Type B pancreatic cell (in vitro differentiated cells): ENCODE measurements around the gene TRIO. TPM values are rescaled to one million over a fixed set of nuclear protein-coding genes. Genes with fewer than 3 reads are reported as not detected.

ENCODE experiments used
- DNase-seq: peaks from one replicate; pipeline ENCODE4 v3.0.0; 2021; ENCODE audit warnings: mixed read lengths; ENCODE audit not compliant: unreplicated experiment; ENCODE audit errors: extremely low spot score
- H3K27ac Mint-ChIP-seq: 2 replicates; pipeline ENCODE4 v1.8.0; 2021; ENCODE audit warnings: mild to moderate bottlenecking, mixed read lengths
- H3K27me3 Mint-ChIP-seq: 2 replicates; pipeline ENCODE4 v1.8.0; 2021; ENCODE audit warnings: mixed read lengths
- H3K36me3 Mint-ChIP-seq: 2 replicates; pipeline ENCODE4 v1.8.0; 2021; ENCODE audit warnings: mixed read lengths
- H3K4me1 Mint-ChIP-seq: one replicate; pipeline ENCODE4 v1.8.0; 2021; ENCODE audit warnings: mixed read lengths; ENCODE audit not compliant: unreplicated experiment
- H3K4me3 Mint-ChIP-seq: 2 replicates; pipeline ENCODE4 v1.8.0; 2021; ENCODE audit warnings: mild to moderate bottlenecking, mixed read lengths
- H3K9me3 Mint-ChIP-seq: 2 replicates; pipeline ENCODE4 v1.8.0; 2021; ENCODE audit warnings: mixed read lengths
- CTCF ChIP-seq: fragments of 200-600 bp; sonication (generic); conservative IDR thresholded peaks from 2 replicates; pipeline ENCODE4 v1.5.0; 2021; ENCODE audit warnings: antibody characterized with exemption, mild to moderate bottlenecking
- total RNA-seq: library from RNA; stranded (reverse); gene quantifications from 2 replicates; pipeline ENCODE4 v1.2.1, GENCODE V29; 2021; ENCODE audit warnings: low replicate concordance

TRIO gene
- total RNA-seq, 1 donor from 2014 or later: 145 TPM

- no peak for TF ChIP-seq CTCF
- H3K9me3 Mint-ChIP-seq: no peaks in the 10 kb centered on the region
Measured at GRCh38 chr5:14306329-14306815, 163.2 kb downstream of the TRIO start.

GRCh38 chr5:14308384-14309154 is 165.4 kb downstream of the TRIO start:
- Mint-ChIP-seq H3K4me3 (no peak overlapping the region), H3K27ac (no peak overlapping the region), H3K27me3 (no peaks in the 10 kb centered on the region), H3K9me3 (no peaks in the 10 kb centered on the region), H3K4me1 (peaks cover 3% of the 10 kb centered on the region), H3K36me3 (peaks cover 48% of the 10 kb centered on the region)
- no peak for TF ChIP-seq CTCF
- no peak for DNase-seq

More at GRCh38 chr5:14306329-14306815, 163.2 kb downstream of the TRIO start:
- peaks cover 3% of the 10 kb centered on the region for H3K4me1 Mint-ChIP-seq
- no peak overlapping the region for H3K4me3 Mint-ChIP-seq
- peaks cover 37% of the 10 kb centered on the region for H3K36me3 Mint-ChIP-seq
- no peak overlapping the region for H3K27ac Mint-ChIP-seq
- no peak for DNase-seq
- H3K27me3 Mint-ChIP-seq: no peaks in the 10 kb centered on the region

- TF ChIP-seq CTCF: no peak
- H3K36me3 Mint-ChIP-seq: peaks cover 51% of the 10 kb centered on the region
- H3K4me3 Mint-ChIP-seq: no peak overlapping the region
- H3K27ac Mint-ChIP-seq: no peak overlapping the region
- no peaks in the 10 kb centered on the region for H3K9me3 Mint-ChIP-seq
- peaks cover 3% of the 10 kb centered on the region for H3K4me1 Mint-ChIP-seq
- no peaks in the 10 kb centered on the region for H3K27me3 Mint-ChIP-seq
- DNase-seq: no peak
Measured at GRCh38 chr5:14309199-14309598, 166.1 kb downstream of the TRIO start.

- H3K4me3 Mint-ChIP-seq: no peak overlapping the region
- no peak for DNase-seq
- no peak for TF ChIP-seq CTCF
- peaks cover 3% of the 10 kb centered on the region for H3K4me1 Mint-ChIP-seq
- H3K27me3 Mint-ChIP-seq: no peaks in the 10 kb centered on the region
- H3K27ac Mint-ChIP-seq: no peak overlapping the region
- H3K9me3 Mint-ChIP-seq: no peaks in the 10 kb centered on the region
- peaks cover 51% of the 10 kb centered on the region for H3K36me3 Mint-ChIP-seq
Measured at GRCh38 chr5:14309878-14310531, 166.9 kb downstream of the TRIO start.

- DNase-seq: no peak
- Mint-ChIP-seq H3K9me3 (no peaks in the 10 kb centered on the region), H3K4me3 (no peak overlapping the region), H3K36me3 (peaks cover 51% of the 10 kb centered on the region), H3K4me1 (peaks cover 3% of the 10 kb centered on the region), H3K27ac (no peak overlapping the region), H3K27me3 (no peaks in the 10 kb centered on the region)
- TF ChIP-seq CTCF: no peak
Measured at GRCh38 chr5:14310901-14311300, 167.8 kb downstream of the TRIO start.
